Stomach (tissue), 4 donors: ENCODE results near the gene SMARCD2.

Experiments
- CTCF ChIP-seq, 7 experiments: fragments of 450-650 bp in 4 of 7; fragments of 200-600 bp in 3 of 7; sonication (generic) in 3 of 7; IDR thresholded peaks; one replicate each; pipeline ENCODE4 v1.5.1; 2016 to 2019; ENCODE audit warnings: antibody characterized with exemption in 7 of 7, control low read depth in 2 of 7, mild to moderate bottlenecking in 1 of 7
- EP300 ChIP-seq: sonication (generic); formaldehyde crosslinking; IDR thresholded peaks from one replicate; pipeline ENCODE4 v1.6.1; 2017; ENCODE audit warnings: antibody characterized with exemption

GRCh38 chr17:63880706-63881105 lies 38.2 kb upstream of the SMARCD2 start:
- TF ChIP-seq CTCF (IDR thresholded peaks at IDR 0.05) (no peak), EP300 (no peak)
